DMS153 (cell line): ENCODE measurements around the gene PPP1R13B.

Experiments
- DNase-seq: peaks from one replicate; lab custom pipeline; 2025; lab: John Stamatoyannopoulos, UW

Gene PPP1R13B

GRCh38 chr14:103684471-103684870 lies 162.9 kb downstream of the PPP1R13B start:
- no peak for DNase-seq
